ENCODE measurements around the gene HOXD1. TPM values are rescaled to one million over a fixed set of nuclear protein-coding genes. Genes with fewer than 3 reads are reported as not detected.

The HOXD1 gene
- total RNA-seq, 6 donors from 2014 or later: 1.0 to 7.2 (median 3.6) TPM

DNA sequence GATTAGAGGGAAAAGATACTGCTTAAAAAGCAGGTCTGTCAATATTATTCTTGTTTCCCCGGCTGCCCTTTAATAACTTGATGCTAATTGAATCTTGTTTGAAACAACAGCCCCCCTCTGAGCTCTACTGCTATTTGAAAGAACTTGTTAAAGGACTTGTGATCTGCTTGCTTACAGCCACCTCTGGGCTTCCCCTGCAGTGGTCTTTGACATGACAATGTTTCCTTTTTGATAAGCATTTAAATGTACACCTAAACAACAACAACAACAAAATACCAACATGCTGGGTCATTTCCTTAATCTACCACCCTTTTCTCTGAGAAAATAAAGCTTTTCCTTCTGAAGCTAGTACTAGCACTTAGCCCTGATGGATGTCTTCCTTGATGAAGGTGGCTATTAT is 3.9 kb downstream of the HOXD1 start:
- ATAC-seq (ENCODE audit: low FRiP score in 2 of 2) (no peak), DNase-seq (no peak)
- Histone ChIP-seq H3K4me3 (no peak overlapping the region), H3K9me3 (no peaks in the 10 kb centered on the region), H3K4me1 (peaks cover 20 to 32% (median 25%) of the 10 kb centered on the region in 4 donors), H3K27me3 (peaks cover 0 to 29% (median 16%) of the 10 kb centered on the region in 4 donors), H3K27ac (no peak overlapping the region), H3K36me3 (no peaks in the 10 kb centered on the region)
- TF ChIP-seq EP300 (IDR thresholded peaks at IDR 0.05): no peak
- TF ChIP-seq, protein P1, sequence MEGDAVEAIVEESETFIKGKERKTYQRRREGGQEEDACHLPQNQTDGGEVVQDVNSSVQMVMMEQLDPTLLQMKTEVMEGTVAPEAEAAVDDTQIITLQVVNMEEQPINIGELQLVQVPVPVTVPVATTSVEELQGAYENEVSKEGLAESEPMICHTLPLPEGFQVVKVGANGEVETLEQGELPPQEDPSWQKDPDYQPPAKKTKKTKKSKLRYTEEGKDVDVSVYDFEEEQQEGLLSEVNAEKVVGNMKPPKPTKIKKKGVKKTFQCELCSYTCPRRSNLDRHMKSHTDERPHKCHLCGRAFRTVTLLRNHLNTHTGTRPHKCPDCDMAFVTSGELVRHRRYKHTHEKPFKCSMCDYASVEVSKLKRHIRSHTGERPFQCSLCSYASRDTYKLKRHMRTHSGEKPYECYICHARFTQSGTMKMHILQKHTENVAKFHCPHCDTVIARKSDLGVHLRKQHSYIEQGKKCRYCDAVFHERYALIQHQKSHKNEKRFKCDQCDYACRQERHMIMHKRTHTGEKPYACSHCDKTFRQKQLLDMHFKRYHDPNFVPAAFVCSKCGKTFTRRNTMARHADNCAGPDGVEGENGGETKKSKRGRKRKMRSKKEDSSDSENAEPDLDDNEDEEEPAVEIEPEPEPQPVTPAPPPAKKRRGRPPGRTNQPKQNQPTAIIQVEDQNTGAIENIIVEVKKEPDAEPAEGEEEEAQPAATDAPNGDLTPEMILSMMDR (IDR thresholded peaks at IDR 0.05): no peak
- TF ChIP-seq POLR2AphosphoS5 (IDR thresholded peaks at IDR 0.05): no peak
- no peak for TF ChIP-seq POLR2A (IDR thresholded peaks at IDR 0.05)
- 33 to 35% methylated on average over 1 of the region's 1 CpG for WGBS, 2 donors

DNA sequence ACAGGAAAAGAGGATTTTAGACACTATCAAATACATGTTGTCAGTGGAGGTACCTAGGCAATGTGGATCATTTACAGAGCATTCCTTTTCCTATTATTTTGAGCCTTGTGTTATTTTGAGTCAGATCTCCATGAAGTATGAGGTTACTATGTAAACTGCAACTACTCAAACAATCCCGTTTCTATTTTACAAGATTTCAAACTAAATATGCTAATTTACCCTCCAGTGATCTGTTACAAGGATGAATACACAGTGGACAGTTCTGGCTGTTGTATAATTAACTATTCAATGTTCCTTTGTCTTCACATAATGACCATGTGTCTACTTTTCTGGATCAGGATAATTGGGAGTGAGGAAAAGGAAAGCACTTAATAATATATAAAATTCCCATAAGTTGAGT is 4.6 kb downstream of the HOXD1 start:
- H3K27me3 ChIP-seq: peaks cover 0 to 27% (median 14%) of the 10 kb centered on the region in 4 donors
- TF ChIP-seq EP300 (IDR thresholded peaks at IDR 0.05) (no peak), POLR2AphosphoS5 (IDR thresholded peaks at IDR 0.05) (no peak)
- TF ChIP-seq, protein P1 (IDR thresholded peaks at IDR 0.05): no peak
- ATAC-seq (ENCODE audit: low FRiP score in 2 of 2) (no peak), DNase-seq (no peak)
- H3K36me3 ChIP-seq: no peaks in the 10 kb centered on the region
- peaks cover 14 to 25% (median 18%) of the 10 kb centered on the region in 4 donors for H3K4me1 ChIP-seq
- 13 to 15% methylated on average over 1 of the region's 1 CpG for WGBS, 2 donors
- no peak overlapping the region for H3K27ac ChIP-seq
- no peaks in the 10 kb centered on the region for H3K9me3 ChIP-seq
- no peak overlapping the region for H3K4me3 ChIP-seq

- peaks cover 0 to 3% (median 0%) of the 10 kb centered on the region in 4 donors for H3K9me3 ChIP-seq
- H3K4me1 ChIP-seq: no peaks in the 10 kb centered on the region
- TF ChIP-seq EP300 (IDR thresholded peaks at IDR 0.05): no peak
- TF ChIP-seq POLR2A (IDR thresholded peaks at IDR 0.05): no peak
- no peak for TF ChIP-seq POLR2AphosphoS5 (IDR thresholded peaks at IDR 0.05)
- TF ChIP-seq, protein P1 (IDR thresholded peaks at IDR 0.05): no peak
- no peak overlapping the region for H3K27ac ChIP-seq
- no peak for DNase-seq
- no peaks in the 10 kb centered on the region for H3K36me3 ChIP-seq
- no peaks in the 10 kb centered on the region for H3K27me3 ChIP-seq
- ATAC-seq (ENCODE audit: low FRiP score in 2 of 2): no peak
- H3K4me3 ChIP-seq: no peak overlapping the region
These were observed 11.4 kb downstream of the HOXD1 start for GRCh38 chr2:176199902-176200301.

GRCh38 chr2:176200971-176201370 is 12.5 kb downstream of the HOXD1 start:
- TF ChIP-seq POLR2AphosphoS5 (IDR thresholded peaks at IDR 0.05) (no peak), POLR2A (IDR thresholded peaks at IDR 0.05) (no peak)
- TF ChIP-seq, protein P1 (IDR thresholded peaks at IDR 0.05): no peak
- H3K9me3 ChIP-seq: peaks cover 0 to 3% (median 0%) of the 10 kb centered on the region in 4 donors
- ATAC-seq (ENCODE audit: low FRiP score in 2 of 2) (no peak), DNase-seq (peak in 1 of 2 donors; percentile 50)
- H3K4me3 ChIP-seq: no peak overlapping the region
- no peaks in the 10 kb centered on the region for H3K36me3 ChIP-seq
- WGBS, 2 donors: 75 to 83% methylated on average over 21 of the region's 21 CpGs
- no peak overlapping the region for H3K27ac ChIP-seq
- H3K27me3 ChIP-seq: no peaks in the 10 kb centered on the region
- no peaks in the 10 kb centered on the region for H3K4me1 ChIP-seq

GRCh38 chr2:176202491-176202890 is 14.0 kb downstream of the HOXD1 start:
- Histone ChIP-seq H3K4me1 (no peaks in the 10 kb centered on the region), H3K27ac (no peak overlapping the region), H3K27me3 (no peaks in the 10 kb centered on the region), H3K4me3 (no peak overlapping the region), H3K36me3 (no peaks in the 10 kb centered on the region), H3K9me3 (peaks cover 0 to 3% (median 0%) of the 10 kb centered on the region in 4 donors)
- DNase-seq (no peak), ATAC-seq (ENCODE audit: low FRiP score in 2 of 2) (no peak)
- 73 to 86% methylated on average over 7 of the region's 7 CpGs for WGBS, 2 donors
- no peak for TF ChIP-seq POLR2AphosphoS5 (IDR thresholded peaks at IDR 0.05)
- TF ChIP-seq, protein P1 (IDR thresholded peaks at IDR 0.05): no peak
- no peak for TF ChIP-seq POLR2A (IDR thresholded peaks at IDR 0.05)
- TF ChIP-seq EP300 (IDR thresholded peaks at IDR 0.05): no peak

All from upper lobe of left lung (tissue), 6 donors.